ENCODE data around the gene TMEM217. TPM values are rescaled to one million over a fixed set of nuclear protein-coding genes. Genes with fewer than 3 reads are reported as not detected.

Gene TMEM217
- total and polyA plus RNA-seq, 2 of the 8 experiments (the other 6 are each of a cell fraction or from before 2014, with no cell fraction given) = 0.60 to 1.1 TPM

- peaks cover 11 to 40% of the 10 kb centered on the region in 2 experiments; a peak in 3 of 4 replicates for H3K79me2 ChIP-seq (ENCODE audit: control insufficient read depth in 1 of 2, insufficient read depth in 2 of 2, low read length in 2 of 2)
- no peak for FAIRE-seq
Measured at GRCh38 chr6:37173493-37174195, 84.3 kb downstream of the TMEM217 start.

More at GRCh38 chr6:37173493-37174195, 84.3 kb downstream of the TMEM217 start:
- Histone ChIP-seq H3K23ac (ENCODE audit: insufficient read length) (no peak overlapping the region), H2BK20ac (ENCODE audit: low read length) (no peak overlapping the region), H3K4me2 (ENCODE audit: insufficient read depth in 1 of 2, low read depth in 2 of 2, low read length in 2 of 2) (peak overlapping the region in 1 of 2 experiments; percentile 25; a peak in 1 of 4 replicates), H2BK15ac (ENCODE audit: low read length) (no peak overlapping the region), H3K9me3 (ENCODE audit: insufficient read depth in 2 of 2, low read depth in 1 of 2, low read length in 1 of 2) (no peaks in the 10 kb centered on the region), H3K9ac (replicated peaks in 1 of 4; ENCODE audit: extremely low read depth in 1 of 4, low read depth in 3 of 4, low read length in 3 of 4) (no peak overlapping the region), H3K36me3 (ENCODE audit: control insufficient read depth in 2 of 4, insufficient read depth in 4 of 4, low read length in 3 of 4) (peaks cover 22 to 43% (median 29%) of the 10 kb centered on the region in 4 experiments), H4K20me1 (replicated peaks in 1 of 2; ENCODE audit: control insufficient read depth in 1 of 2, insufficient read depth in 2 of 2, low read length in 2 of 2) (peaks cover 26% of the 10 kb centered on the region in 2 experiments), H3K14ac (ENCODE audit: insufficient read length) (no peak overlapping the region), H2BK5ac (ENCODE audit: low read depth, low read length) (no peak overlapping the region), H3K23me2 (ENCODE audit: low read depth, low read length) (peaks cover 8% of the 10 kb centered on the region), H3K4ac (replicated peaks; ENCODE audit: insufficient read length, low read depth, low read length) (no peak overlapping the region), H4K91ac (replicated peaks; ENCODE audit: insufficient read length, low read length) (no peak overlapping the region), H3K18ac (ENCODE audit: extremely low read depth, low read length) (no peak overlapping the region; the same call in 1 of the 2 replicates), H4K5ac (ENCODE audit: insufficient read length, low read depth, low read length) (no peak overlapping the region), H2AFZ (ENCODE audit: low read length) (no peak overlapping the region), H3K27me3 (replicated peaks in 1 of 4; ENCODE audit: control insufficient read depth in 3 of 4, extremely low read depth in 1 of 4, insufficient read depth in 3 of 4, low read length in 3 of 4) (no peaks in the 10 kb centered on the region), H2BK120ac (replicated peaks; ENCODE audit: low read depth, low read length) (no peak overlapping the region), H3K27ac (ENCODE audit: low read depth, low read length) (no peak overlapping the region), H3K4me3 (ENCODE audit: extremely low read depth in 1 of 4, insufficient read depth in 2 of 4, low read depth in 3 of 4, low read length in 4 of 4) (no peak overlapping the region), H3K4me1 (replicated peaks in 1 of 4; ENCODE audit: control insufficient read depth in 3 of 4, insufficient read depth in 4 of 4, low read length in 3 of 4) (peaks cover 5 to 11% (median 7%) of the 10 kb centered on the region in 4 experiments; a peak in 5 of 7 replicates), H4K8ac (ENCODE audit: extremely low read depth, insufficient read depth, low read length) (no peak overlapping the region), H3K79me1 (ENCODE audit: low read depth, low read length) (peaks cover 10% of the 10 kb centered on the region), H3K56ac (replicated peaks; ENCODE audit: insufficient read length, low read depth, low read length) (no peak overlapping the region), H2BK12ac (ENCODE audit: low read depth, low read length) (no peak overlapping the region), H2AK5ac (ENCODE audit: low read depth, low read length) (no peak overlapping the region)
- no peak for DNase-seq (ENCODE audit: low read depth in 1 of 2, low spot score in 2 of 2)
- no peak for TF ChIP-seq SRF (IDR thresholded peaks at IDR 0.05; ENCODE audit: low read depth, low read length)
- TF ChIP-seq, protein P1, sequence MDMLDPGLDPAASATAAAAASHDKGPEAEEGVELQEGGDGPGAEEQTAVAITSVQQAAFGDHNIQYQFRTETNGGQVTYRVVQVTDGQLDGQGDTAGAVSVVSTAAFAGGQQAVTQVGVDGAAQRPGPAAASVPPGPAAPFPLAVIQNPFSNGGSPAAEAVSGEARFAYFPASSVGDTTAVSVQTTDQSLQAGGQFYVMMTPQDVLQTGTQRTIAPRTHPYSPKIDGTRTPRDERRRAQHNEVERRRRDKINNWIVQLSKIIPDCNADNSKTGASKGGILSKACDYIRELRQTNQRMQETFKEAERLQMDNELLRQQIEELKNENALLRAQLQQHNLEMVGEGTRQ (IDR thresholded peaks at IDR 0.05; ENCODE audit: low read length) = no peak
- no peak for TF ChIP-seq SAP30 (IDR thresholded peaks at IDR 0.05; ENCODE audit: insufficient read depth, insufficient replicate concordance, low read length)
- TF ChIP-seq RFX5 (IDR thresholded peaks at IDR 0.05; ENCODE audit: borderline replicate concordance, low read depth, low read length) = no peak
- no peak for TF ChIP-seq SP1 (IDR thresholded peaks at IDR 0.05; ENCODE audit: low read depth, low read length)
- no peak for TF ChIP-seq TBP (IDR thresholded peaks at IDR 0.05; ENCODE audit: low read depth, low read length)
- no peak for TF ChIP-seq KDM4A (IDR thresholded peaks at IDR 0.05; ENCODE audit: low read depth, low read length, severe bottlenecking)
- no peak for TF ChIP-seq MAFK (IDR thresholded peaks at IDR 0.05; ENCODE audit: low read depth, low read length)
- WGBS, 2 experiments (ENCODE audit: extremely low coverage in 1 of 2, insufficient coverage in 1 of 2, insufficient read length in 1 of 2, insufficient replicate concordance in 2 of 2, low coverage in 1 of 2, low lambda C conversion rate in 2 of 2, missing lambda C conversion rate in 1 of 2) = 93% methylated on average over 9 of the region's 9 CpGs; no CpG with 5 or more reads in 1 of the 2 experiments
- ChIA-PET POLR2A (ENCODE audit: partially characterized antibody) (interaction anchor here (1.1 to 27.8 kb wide), 13 partner anchors 10 to 123 kb away, joined by 3 to 1024 read pairs (median 6); no protein-coding TSS in a partner anchor), CTCF (ENCODE audit: partially characterized antibody) (interaction anchor here (1.4 to 9.9 kb wide), 15 partner anchors 13 to 148 kb away, joined by 3 to 192 read pairs (median 20); no protein-coding TSS in a partner anchor)
